ENCODE results near the gene SYT5.
A peak's percentile ranks its signal among the peaks of the same experiment; 100 is the strongest.
"Not testable (repeated sequence)": the region's sequence is repeated elsewhere in the genome, so short reads cannot be mapped to it uniquely, and the experiment has no call there.

Gene SYT5

DNA sequence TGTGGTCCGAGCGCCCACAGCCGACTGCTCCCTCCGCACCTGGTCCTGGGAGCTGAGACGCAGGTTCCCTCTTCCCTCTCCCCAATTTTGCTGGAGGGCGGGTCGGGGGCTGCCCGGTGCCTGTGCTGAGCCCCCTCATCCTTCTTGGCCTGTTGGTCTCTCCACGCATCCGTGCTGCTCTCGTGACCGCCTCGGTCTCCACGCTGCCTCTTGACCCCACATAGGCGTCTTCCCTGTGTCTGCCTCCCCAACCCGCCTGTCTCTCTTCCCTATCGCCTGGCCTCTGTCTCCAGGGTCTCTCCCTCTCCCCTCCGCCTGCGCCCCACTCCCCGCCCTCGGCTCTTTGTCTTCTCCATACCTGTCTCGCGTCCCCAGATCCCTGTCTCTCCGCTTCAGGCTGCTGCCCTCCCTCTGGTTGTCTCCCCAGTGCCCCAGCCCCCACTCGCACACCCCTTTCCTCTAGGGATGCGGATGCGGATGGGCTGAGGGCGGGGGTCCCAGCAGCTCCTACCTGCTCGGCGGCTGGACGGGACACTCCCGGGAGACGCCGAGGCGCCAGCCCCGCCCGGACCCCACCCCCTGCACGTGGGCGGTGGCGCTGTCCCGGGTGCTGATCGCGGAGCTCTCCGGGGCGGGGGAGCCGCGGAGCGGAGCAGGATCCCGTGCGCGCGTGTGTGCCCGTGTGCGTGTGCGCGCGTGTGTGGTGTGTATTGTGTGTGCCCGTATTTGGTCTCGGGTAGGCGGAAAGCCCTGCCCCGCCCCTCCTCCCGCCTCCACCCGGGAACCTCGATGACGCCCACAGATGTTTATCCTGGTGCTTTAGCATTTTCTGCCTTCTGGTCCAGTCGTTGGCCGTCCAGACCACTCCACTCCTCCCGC lies at the start of gene SYT5:
Gene SYT5, minus strand, starts transcription at position 684 of the 879 bp plus-strand sequence. CDS start 1,248 bp downstream, outside the sequence.
- no peak for DNase-seq (ENCODE audit: low spot score)

DNA sequence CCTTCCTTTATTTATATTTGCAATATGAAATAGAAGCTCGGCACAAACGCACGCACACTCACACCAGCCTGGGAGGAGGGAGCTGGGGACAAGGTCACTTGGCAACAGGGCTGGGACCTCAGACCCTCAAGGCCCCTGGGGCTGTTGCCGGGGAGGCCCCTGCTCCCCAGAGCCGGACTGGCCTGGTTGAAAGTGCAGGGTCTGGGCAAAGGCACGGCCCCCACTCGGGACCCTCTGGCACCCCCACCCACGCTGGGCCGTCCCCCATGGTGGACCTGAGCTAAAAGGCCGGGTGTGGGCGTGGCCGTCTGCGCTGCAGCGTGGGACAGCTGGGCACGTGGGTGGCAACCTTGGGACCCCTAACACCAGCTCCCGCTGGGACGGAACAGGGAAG lies 49.7 kb upstream of the SYT5 start:
- no peak for DNase-seq (ENCODE audit: low spot score)

DNA sequence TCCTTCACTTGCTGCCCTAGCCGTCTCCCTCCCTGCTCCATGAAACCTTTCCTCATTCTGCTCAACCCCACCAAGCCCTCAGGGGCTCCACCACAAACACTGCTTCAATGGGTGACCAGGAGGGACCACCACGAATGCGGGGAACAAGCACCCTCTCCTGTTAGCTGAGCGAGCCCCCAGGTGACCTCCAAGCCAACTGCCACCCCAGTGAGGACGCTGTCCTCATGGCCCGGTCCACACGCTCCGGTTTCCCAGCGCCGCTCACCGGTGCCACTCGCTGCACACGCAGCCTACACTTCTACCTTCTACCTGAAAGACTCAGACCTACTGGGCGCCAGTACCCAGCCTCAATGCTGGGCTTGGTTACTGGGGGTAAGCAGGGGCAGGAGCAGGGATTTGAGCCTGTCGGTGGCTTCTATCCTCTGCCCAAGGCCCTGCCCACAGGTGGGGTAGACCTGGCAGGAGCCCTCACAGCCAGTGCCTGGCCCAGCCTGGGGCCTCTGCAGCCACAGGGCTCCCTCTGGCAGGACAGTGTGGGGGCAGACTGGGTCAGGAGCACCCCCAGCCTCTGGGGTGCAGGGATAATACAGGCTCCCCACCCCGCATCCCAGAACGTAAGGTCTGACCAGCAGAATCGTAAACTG lies 49.2 kb upstream of the SYT5 start:
- no peak for DNase-seq (ENCODE audit: low spot score)

- peak; percentile 88 for DNase-seq (ENCODE audit: low spot score)
Measured at GRCh38 chr19:55228403-55229031, 48.4 kb upstream of the SYT5 start, which contains the start of gene TMEM86B. Gene TMEM86B, minus strand, starts transcription at chr19:55228763. Its CDS starts 22 bp downstream, at chr19:55228741.

- DNase-seq (ENCODE audit: low spot score), result no peak
Measured at GRCh38 chr19:55228015-55228391, 47.9 kb upstream of the SYT5 start.

- DNase-seq (ENCODE audit: low spot score), result peak; percentile 35
Measured at GRCh38 chr19:55227241-55228014, 47.3 kb upstream of the SYT5 start.

DNA sequence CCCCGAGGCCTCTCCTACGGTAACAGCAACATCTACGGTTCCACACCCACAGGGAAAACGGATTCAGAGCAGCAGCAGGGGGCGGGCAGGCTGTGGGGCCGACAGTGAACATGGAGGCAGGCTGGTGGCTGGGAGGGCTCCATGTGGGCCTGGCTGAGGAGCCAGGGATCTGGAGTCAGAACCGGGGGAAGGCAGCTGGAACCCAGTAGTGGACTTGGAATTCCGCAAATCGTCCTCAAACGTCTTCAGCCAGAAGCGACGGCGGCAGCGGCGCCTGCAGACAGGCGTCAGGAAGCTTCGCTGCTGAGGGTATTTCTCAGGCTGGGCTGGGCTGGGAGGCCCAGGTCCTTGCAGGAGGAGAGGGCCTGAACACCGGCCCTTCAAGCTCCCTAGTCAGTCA lies 46.7 kb upstream of the SYT5 start:
- DNase-seq (ENCODE audit: low spot score), result no peak

GRCh38 chr19:55226273-55226672 lies 46.2 kb upstream of the SYT5 start:
- no peak for DNase-seq (ENCODE audit: low spot score)

DNA sequence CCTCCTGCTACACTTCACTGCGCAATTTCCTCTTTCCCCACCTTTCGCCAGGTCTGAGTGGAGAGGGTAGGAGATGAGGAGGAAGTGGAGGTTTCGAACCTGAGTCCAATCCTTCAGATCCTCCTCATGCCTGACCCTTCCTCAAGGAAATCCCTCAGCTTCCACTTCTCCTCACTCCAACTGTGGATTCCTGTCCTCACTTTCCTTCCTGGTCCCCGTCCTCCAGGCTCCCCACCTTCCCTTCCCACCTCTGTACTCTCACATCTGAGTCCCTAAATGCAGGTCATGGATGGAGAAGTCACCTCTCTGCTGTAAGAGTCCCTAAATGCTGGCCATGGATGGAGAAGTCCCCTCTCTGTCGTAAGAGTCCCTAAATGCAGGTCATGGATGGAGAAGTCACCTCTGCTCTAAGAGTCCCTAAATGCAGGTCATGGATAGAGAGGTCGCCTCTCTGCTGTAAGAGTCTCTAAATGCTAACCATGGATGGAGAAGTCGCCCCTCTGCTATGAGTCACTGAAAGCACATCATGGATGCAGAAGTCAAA lies 45.4 kb upstream of the SYT5 start:
- DNase-seq (ENCODE audit: low spot score), result no peak

GRCh38 chr19:55224679-55225414 lies 44.8 kb upstream of the SYT5 start:
- DNase-seq (ENCODE audit: low spot score), result not testable (repeated sequence)

- no peak for DNase-seq (ENCODE audit: low spot score)
Measured at GRCh38 chr19:55224038-55224665, 44.1 kb upstream of the SYT5 start.

DNA sequence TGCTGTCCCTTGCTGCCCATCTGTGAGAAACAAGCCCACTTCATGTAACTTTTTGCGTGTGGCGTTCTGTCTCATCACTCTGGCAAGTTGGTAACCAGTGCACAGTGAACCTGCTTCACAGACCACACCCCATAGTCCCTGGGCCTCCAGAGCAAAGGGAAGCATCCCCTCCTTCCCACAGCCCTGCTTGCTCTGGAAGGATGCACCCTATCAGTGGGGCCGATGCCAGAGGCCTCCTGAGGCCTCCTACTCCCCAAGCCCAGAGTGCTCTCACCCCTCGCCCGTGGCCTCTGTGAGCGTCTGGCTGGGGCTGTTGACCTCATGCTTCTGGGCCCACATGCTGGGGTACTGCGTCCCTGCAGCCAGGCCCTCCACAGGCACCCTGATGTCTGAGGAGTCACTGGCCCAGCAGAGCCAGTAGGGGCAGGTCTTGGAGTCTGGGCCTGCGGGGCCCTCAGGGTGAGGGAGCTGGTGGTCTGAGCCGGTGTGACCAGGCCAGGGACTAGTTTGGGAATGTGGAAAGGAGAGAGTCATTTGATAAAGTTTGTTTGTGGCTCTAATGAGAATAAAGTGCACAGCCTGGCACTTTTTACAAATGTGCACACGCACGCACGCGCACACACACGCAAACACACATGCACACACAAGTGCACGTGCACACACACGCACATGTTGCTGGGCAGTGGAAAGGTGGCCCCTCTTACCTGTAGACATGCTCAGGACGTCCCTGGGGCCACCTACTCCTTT lies 43.4 kb upstream of the SYT5 start:
- DNase-seq (ENCODE audit: low spot score), result no peak

- DNase-seq (ENCODE audit: low spot score), result no peak
Measured at GRCh38 chr19:55220525-55220924, 40.4 kb upstream of the SYT5 start.

GRCh38 chr19:55216461-55217198 lies 36.5 kb upstream of the SYT5 start:
- peak; percentile 50 for DNase-seq (ENCODE audit: low spot score)

DNA sequence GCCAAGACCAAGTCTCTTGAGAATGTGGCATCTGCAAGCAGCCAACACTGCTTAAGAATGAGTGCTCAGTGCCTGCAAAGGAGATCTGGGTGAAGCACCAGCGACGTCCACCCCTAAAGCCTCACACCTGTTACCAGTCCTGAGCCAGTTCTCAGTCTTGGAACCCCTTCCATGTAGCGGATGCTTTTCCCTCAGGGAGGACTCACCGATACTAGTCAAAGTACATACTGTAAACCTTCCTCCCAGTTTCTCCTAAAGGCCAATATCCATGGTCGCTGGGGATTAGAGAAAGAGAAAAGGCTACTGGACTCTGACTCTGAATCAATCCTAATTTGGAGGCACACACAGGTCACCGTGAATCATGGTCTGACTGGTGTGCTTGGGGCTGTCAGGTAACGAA lies 33.5 kb upstream of the SYT5 start:
- no peak for DNase-seq (ENCODE audit: low spot score)

DNA sequence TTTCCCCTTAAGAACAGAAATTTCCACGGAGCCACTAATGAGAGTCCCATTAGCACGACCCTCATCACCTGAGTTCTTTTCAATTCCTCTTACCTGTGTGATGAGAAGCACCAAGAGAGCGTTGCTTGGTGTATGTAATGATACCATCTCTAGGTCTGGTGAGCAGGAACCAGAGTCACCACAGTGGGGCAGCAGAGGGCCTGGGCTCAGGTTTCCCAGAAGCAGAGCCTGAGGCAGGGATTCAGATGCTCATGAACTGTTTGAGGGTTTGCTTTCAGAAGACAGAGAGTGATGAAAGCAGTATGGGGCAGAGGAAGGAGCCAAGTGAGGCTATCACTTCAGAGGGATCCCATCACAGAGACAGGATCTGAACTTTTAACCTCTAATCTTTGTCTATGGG lies 32.4 kb upstream of the SYT5 start:
- DNase-seq (ENCODE audit: low spot score), result peak; percentile 71

GRCh38 chr19:55209693-55210472 lies 29.8 kb upstream of the SYT5 start:
- no peak for DNase-seq (ENCODE audit: low spot score)

Measured in hematopoietic multipotent progenitor cell treated with erythropoietin and hydrocortisone succinate and interleukin-3 and kit ligand, for 17 days (in vitro differentiated cells).